Liver (tissue), 9 donors: ENCODE measurements around the gene USP2. TPM values are rescaled to one million over a fixed set of nuclear protein-coding genes. Genes with fewer than 3 reads are reported as not detected.

ENCODE experiments used
- DNase-seq: peaks from one replicate; pipeline ENCODE4 v3.0.0-alpha.2; 2017; ENCODE audit warnings: low spot score
- H3K27ac ChIP-seq, 2 donors: one replicate each; pipeline ENCODE4 v1.7.0; 2013; ENCODE audit warnings: inconsistent platforms in 2 of 2, low read length in 2 of 2, control low read depth in 1 of 2, low read depth in 1 of 2, mild to moderate bottlenecking in 1 of 2
- H3K27me3 ChIP-seq, 4 donors: one replicate each; pipeline versions ENCODE4 v1.6.1 to v1.7.0; 2013; ENCODE audit warnings: low read length in 3 of 4, inconsistent platforms in 1 of 4, mild to moderate bottlenecking in 1 of 4, moderate library complexity in 1 of 4; ENCODE audit not compliant: control insufficient read depth in 4 of 4, insufficient read depth in 4 of 4
- H3K36me3 ChIP-seq, 4 donors: one replicate each; pipeline versions ENCODE4 v1.6.1 to v1.7.0; 2013; ENCODE audit warnings: low read length in 3 of 4, mild to moderate bottlenecking in 3 of 4, low read depth in 1 of 4, moderate library complexity in 1 of 4; ENCODE audit not compliant: control insufficient read depth in 4 of 4, insufficient read depth in 3 of 4
- H3K4me1 ChIP-seq, 4 donors: one replicate each; pipeline versions ENCODE4 v1.6.1 to v1.7.0; 2013; ENCODE audit warnings: low read length in 3 of 4, mild to moderate bottlenecking in 3 of 4, moderate library complexity in 1 of 4; ENCODE audit not compliant: control insufficient read depth in 4 of 4, insufficient read depth in 4 of 4
- H3K4me3 ChIP-seq, 3 donors: one replicate each; pipeline versions ENCODE4 v1.6.1 to v1.7.0; 2013; ENCODE audit warnings: low read length in 3 of 3, control low read depth in 1 of 3, low read depth in 1 of 3, mild to moderate bottlenecking in 1 of 3
- H3K9ac ChIP-seq, 2 donors: one replicate each; pipeline ENCODE4 v1.7.0; 2013; ENCODE audit warnings: low read length in 2 of 2, mild to moderate bottlenecking in 2 of 2, moderate library complexity in 2 of 2, control low read depth in 1 of 2, low read depth in 1 of 2
- H3K9me3 ChIP-seq, 4 donors: one replicate each; pipeline versions ENCODE4 v1.6.1 to v1.7.0; 2013; ENCODE audit warnings: low read length in 3 of 4; ENCODE audit not compliant: control insufficient read depth in 4 of 4
- ATF3 ChIP-seq: IDR thresholded peaks from 2 replicates; pipeline ENCODE4 v1.6.1; 2016; ENCODE audit warnings: antibody characterized with exemption
- EGR1 ChIP-seq, 2 donors: IDR thresholded peaks; 2 replicates each; pipeline ENCODE4 v1.6.1; 2016 to 2018; ENCODE audit warnings: antibody characterized with exemption in 2 of 2, low read depth in 2 of 2
- FOXA1 ChIP-seq: IDR thresholded peaks from 2 replicates; pipeline ENCODE4 v1.6.1; 2016; ENCODE audit warnings: antibody characterized with exemption
- FOXA2 ChIP-seq: IDR thresholded peaks from 2 replicates; pipeline ENCODE4 v1.6.1; 2016; ENCODE audit warnings: antibody characterized with exemption
- GABPA ChIP-seq, 2 donors: IDR thresholded peaks in 1 of 2; conservative IDR thresholded peaks in 1 of 2; 2 replicates each; pipeline ENCODE4 v1.6.1; 2016; ENCODE audit warnings: antibody characterized with exemption in 2 of 2, mild to moderate bottlenecking in 1 of 2, moderate library complexity in 1 of 2
- HNF4A ChIP-seq, 2 donors: conservative IDR thresholded peaks; 2 replicates each; pipeline ENCODE4 v1.6.1; 2016; ENCODE audit warnings: antibody characterized with exemption in 2 of 2, mild to moderate bottlenecking in 2 of 2
- HNF4G ChIP-seq: IDR thresholded peaks from 2 replicates; pipeline ENCODE4 v1.6.1; 2016; ENCODE audit warnings: antibody characterized with exemption
- JUND ChIP-seq, 2 donors: IDR thresholded peaks; 2 replicates each; pipeline ENCODE4 v1.6.1; 2016; ENCODE audit warnings: antibody characterized with exemption in 2 of 2
- MAX ChIP-seq: IDR thresholded peaks from 2 replicates; pipeline ENCODE4 v1.6.1; 2016; ENCODE audit warnings: antibody characterized with exemption
- NR2F2 ChIP-seq: IDR thresholded peaks from 2 replicates; pipeline ENCODE4 v1.6.1; 2016; ENCODE audit warnings: antibody characterized with exemption
- RAD21 ChIP-seq, 2 donors: IDR thresholded peaks; 2 replicates each; pipeline ENCODE4 v1.6.1; 2016; ENCODE audit warnings: antibody characterized with exemption in 2 of 2, mild to moderate bottlenecking in 2 of 2
- REST ChIP-seq: IDR thresholded peaks from 2 replicates; pipeline ENCODE4 v1.6.1; 2016; ENCODE audit warnings: antibody characterized with exemption, mild to moderate bottlenecking
- RXRA ChIP-seq, 2 donors: IDR thresholded peaks; 2 replicates each; pipeline ENCODE4 v1.6.1; 2017 to 2018; ENCODE audit warnings: antibody characterized with exemption in 2 of 2, mild to moderate bottlenecking in 1 of 2
- SP1 ChIP-seq: IDR thresholded peaks from 2 replicates; pipeline ENCODE4 v1.6.1; 2018; ENCODE audit warnings: antibody characterized with exemption, mild to moderate bottlenecking
- TAF1 ChIP-seq: conservative IDR thresholded peaks from 2 replicates; pipeline ENCODE4 v1.6.1; 2016; ENCODE audit warnings: antibody characterized with exemption, mild to moderate bottlenecking
- YY1 ChIP-seq: IDR thresholded peaks from 2 replicates; pipeline ENCODE4 v1.6.1; 2016; ENCODE audit warnings: antibody characterized with exemption, mild to moderate bottlenecking
- polyA plus RNA-seq, 2 donors: library from polyadenylated mRNA; stranded (reverse) in 1 of 2; unstranded in 1 of 2; fragments of 200-250 nt in 1 of 2; fragments of >200 nt in 1 of 2; fragmentation: Nextera tagmentation in 1 of 2; extraction: Ambion mirVana in 1 of 2; gene quantifications; one replicate each; pipeline versions ENCODE4 v1.2.1 to v1.2.3, GENCODE V29; 2013 to 2015
- total RNA-seq, 2 donors: library from RNA; depleted of rRNA; stranded (reverse); fragments of >200 nt; gene quantifications; one replicate each; pipeline ENCODE4 v1.2.3, GENCODE V29; 2014
- TF ChIP-seq, protein P1 (sequence below): fragments of 150-350 bp; IDR thresholded peaks from 2 replicates; pipeline ENCODE4 v1.5.1; 2017; ENCODE audit warnings: improper control_type of control experiment, low read depth, low read length; ENCODE audit not compliant: missing input control
- TF ChIP-seq, protein P2 (sequence below): IDR thresholded peaks from 2 replicates; pipeline ENCODE4 v1.6.1; 2016; ENCODE audit warnings: antibody characterized with exemption
- donor health status: healthy.
- donor health status: healthy.
- donor health status: healthy.
- donor health status: healthy.
- donor health status: healthy.

The USP2 gene
- total and polyA plus RNA-seq, 4 donors, result 0.65 to 4.4 (median 2.1) TPM

DNA sequence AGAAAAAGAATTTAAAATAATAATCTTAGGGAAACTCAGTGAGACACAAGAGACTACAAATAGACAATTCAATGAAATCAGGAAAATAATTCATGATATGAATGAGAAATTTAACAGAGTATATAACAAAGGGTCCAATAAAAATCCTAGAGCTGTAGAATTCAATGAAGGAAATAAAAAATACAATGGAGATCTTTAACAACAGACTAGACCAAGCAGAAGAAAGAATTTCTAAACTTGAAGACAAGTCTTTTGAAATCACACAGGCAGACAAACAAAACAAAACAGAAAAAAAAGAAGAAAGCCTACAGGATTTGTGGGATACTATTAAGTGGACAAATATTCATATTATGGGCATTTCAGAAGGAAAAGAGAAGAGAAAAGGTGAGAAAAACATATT is 16.2 kb upstream of the USP2 start:
- Histone ChIP-seq H3K9me3 (peaks cover 0 to 7% (median under 1%) of the 10 kb centered on the region in 4 donors), H3K4me3 (no peak overlapping the region), H3K36me3 (no peaks in the 10 kb centered on the region), H3K27ac (no peak overlapping the region), H3K27me3 (no peaks in the 10 kb centered on the region), H3K4me1 (no peaks in the 10 kb centered on the region), H3K9ac (no peak overlapping the region)
- no peak for DNase-seq
- TF ChIP-seq, protein P1, sequence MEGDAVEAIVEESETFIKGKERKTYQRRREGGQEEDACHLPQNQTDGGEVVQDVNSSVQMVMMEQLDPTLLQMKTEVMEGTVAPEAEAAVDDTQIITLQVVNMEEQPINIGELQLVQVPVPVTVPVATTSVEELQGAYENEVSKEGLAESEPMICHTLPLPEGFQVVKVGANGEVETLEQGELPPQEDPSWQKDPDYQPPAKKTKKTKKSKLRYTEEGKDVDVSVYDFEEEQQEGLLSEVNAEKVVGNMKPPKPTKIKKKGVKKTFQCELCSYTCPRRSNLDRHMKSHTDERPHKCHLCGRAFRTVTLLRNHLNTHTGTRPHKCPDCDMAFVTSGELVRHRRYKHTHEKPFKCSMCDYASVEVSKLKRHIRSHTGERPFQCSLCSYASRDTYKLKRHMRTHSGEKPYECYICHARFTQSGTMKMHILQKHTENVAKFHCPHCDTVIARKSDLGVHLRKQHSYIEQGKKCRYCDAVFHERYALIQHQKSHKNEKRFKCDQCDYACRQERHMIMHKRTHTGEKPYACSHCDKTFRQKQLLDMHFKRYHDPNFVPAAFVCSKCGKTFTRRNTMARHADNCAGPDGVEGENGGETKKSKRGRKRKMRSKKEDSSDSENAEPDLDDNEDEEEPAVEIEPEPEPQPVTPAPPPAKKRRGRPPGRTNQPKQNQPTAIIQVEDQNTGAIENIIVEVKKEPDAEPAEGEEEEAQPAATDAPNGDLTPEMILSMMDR, result no peak
- TF ChIP-seq, protein P2, sequence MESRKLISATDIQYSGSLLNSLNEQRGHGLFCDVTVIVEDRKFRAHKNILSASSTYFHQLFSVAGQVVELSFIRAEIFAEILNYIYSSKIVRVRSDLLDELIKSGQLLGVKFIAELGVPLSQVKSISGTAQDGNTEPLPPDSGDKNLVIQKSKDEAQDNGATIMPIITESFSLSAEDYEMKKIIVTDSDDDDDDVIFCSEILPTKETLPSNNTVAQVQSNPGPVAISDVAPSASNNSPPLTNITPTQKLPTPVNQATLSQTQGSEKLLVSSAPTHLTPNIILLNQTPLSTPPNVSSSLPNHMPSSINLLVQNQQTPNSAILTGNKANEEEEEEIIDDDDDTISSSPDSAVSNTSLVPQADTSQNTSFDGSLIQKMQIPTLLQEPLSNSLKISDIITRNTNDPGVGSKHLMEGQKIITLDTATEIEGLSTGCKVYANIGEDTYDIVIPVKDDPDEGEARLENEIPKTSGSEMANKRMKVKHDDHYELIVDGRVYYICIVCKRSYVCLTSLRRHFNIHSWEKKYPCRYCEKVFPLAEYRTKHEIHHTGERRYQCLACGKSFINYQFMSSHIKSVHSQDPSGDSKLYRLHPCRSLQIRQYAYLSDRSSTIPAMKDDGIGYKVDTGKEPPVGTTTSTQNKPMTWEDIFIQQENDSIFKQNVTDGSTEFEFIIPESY, result no peak
- no peak for TF ChIP-seq FOXA1
- no peak for TF ChIP-seq HNF4G
- no peak for TF ChIP-seq REST
- TF ChIP-seq FOXA2, result no peak
- TF ChIP-seq SP1, result no peak
- no peak for TF ChIP-seq JUND (IDR thresholded peaks at IDR 0.05)
- no peak for TF ChIP-seq ATF3
- no peak for TF ChIP-seq EGR1 (IDR thresholded peaks at IDR 0.05; ENCODE audit: low read depth in 2 of 2)
- TF ChIP-seq GABPA (IDR thresholded peaks at IDR 0.05 in 1 of 2, conservative IDR thresholded peaks at IDR 0.05 in 1 of 2), result no peak
- TF ChIP-seq TAF1, result no peak
- no peak for TF ChIP-seq MAX
- TF ChIP-seq RAD21 (IDR thresholded peaks at IDR 0.05), result no peak
- TF ChIP-seq NR2F2, result no peak
- TF ChIP-seq RXRA (IDR thresholded peaks at IDR 0.05), result no peak
- TF ChIP-seq YY1, result no peak
- no peak for TF ChIP-seq HNF4A (conservative IDR thresholded peaks at IDR 0.05)
